ENCODE measurements around the gene MRAP2. TPM values are rescaled to one million over a fixed set of nuclear protein-coding genes. Genes with fewer than 3 reads are reported as not detected.
"Not testable (repeated sequence)": the region's sequence is repeated elsewhere in the genome, so short reads cannot be mapped to it uniquely, and the experiment has no call there.

Gene MRAP2
- total RNA-seq, 1 experiment from 2014 or later: 1.1 TPM

GRCh38 chr6:84129588-84129987 is 96.0 kb downstream of the MRAP2 start:
- not testable (repeated sequence) for DNase-seq (ENCODE audit: low spot score)

GRCh38 chr6:84133385-84133784 is 99.8 kb downstream of the MRAP2 start:
- not testable (repeated sequence) for DNase-seq (ENCODE audit: low spot score)

GRCh38 chr6:84135291-84135690 is 101.7 kb downstream of the MRAP2 start:
- no peak for DNase-seq (ENCODE audit: low spot score)

GRCh38 chr6:84136364-84137050 is 102.9 kb downstream of the MRAP2 start:
- no peak for DNase-seq (ENCODE audit: low spot score)

GRCh38 chr6:84137051-84137375 is 103.4 kb downstream of the MRAP2 start:
- no peak for DNase-seq (ENCODE audit: low spot score)

GRCh38 chr6:84137989-84138575 is 104.5 kb downstream of the MRAP2 start:
- DNase-seq (ENCODE audit: low spot score): peak; percentile 0

- DNase-seq (ENCODE audit: low spot score): no peak
These were observed 105.7 kb downstream of the MRAP2 start for GRCh38 chr6:84139311-84139710.

Other genes starting within 250 kb of the MRAP2 start
- gene RIPPLY2, start 180.4 kb upstream of the MRAP2 start, total RNA-seq (2014; rRNA removed; shearing (Covaris generic)): not detected in 2 replicates
- 30.5 and 35.0 TPM in 2 replicates for gene CYB5R4, start 174.1 kb upstream of the MRAP2 start, total RNA-seq (2014; rRNA removed; shearing (Covaris generic))
- 8.0 and 19.5 TPM in 2 replicates for gene CEP162, start 193.9 kb downstream of the MRAP2 start, total RNA-seq (2014; rRNA removed; shearing (Covaris generic))